Measurements from ENCODE around the gene CEBPG.

GRCh38 chr19:33399081-33399744 is 25.7 kb downstream of the CEBPG start:
- TF ChIP-seq POLR2A (IDR thresholded peaks at IDR 0.05), result no peak
- TF ChIP-seq, protein P1, sequence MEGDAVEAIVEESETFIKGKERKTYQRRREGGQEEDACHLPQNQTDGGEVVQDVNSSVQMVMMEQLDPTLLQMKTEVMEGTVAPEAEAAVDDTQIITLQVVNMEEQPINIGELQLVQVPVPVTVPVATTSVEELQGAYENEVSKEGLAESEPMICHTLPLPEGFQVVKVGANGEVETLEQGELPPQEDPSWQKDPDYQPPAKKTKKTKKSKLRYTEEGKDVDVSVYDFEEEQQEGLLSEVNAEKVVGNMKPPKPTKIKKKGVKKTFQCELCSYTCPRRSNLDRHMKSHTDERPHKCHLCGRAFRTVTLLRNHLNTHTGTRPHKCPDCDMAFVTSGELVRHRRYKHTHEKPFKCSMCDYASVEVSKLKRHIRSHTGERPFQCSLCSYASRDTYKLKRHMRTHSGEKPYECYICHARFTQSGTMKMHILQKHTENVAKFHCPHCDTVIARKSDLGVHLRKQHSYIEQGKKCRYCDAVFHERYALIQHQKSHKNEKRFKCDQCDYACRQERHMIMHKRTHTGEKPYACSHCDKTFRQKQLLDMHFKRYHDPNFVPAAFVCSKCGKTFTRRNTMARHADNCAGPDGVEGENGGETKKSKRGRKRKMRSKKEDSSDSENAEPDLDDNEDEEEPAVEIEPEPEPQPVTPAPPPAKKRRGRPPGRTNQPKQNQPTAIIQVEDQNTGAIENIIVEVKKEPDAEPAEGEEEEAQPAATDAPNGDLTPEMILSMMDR (IDR thresholded peaks at IDR 0.05), result no peak
